Activated CD8-positive, alpha-beta memory T cell treated with anti-CD3 and anti-CD28 coated beads for 4 hours (primary cell): ENCODE data around the gene B3GAT3.
"Not testable (repeated sequence)": the region's sequence is repeated elsewhere in the genome, so short reads cannot be mapped to it uniquely, and the experiment has no call there.

ENCODE experiments used
- DNase-seq, 2 donors: peaks; one replicate each; pipeline ENCODE4 v3.0.0-alpha.2; 2020; ENCODE audit warnings: low read depth in 2 of 2

B3GAT3 gene

GRCh38 chr11:62621567-62622470 is at the start of gene B3GAT3:
B3GAT3 (minus strand) TSS chr11:62621986; CDS start chr11:62621947, 39 bp downstream.
- DNase-seq: peak; percentile 97 to 98

DNA sequence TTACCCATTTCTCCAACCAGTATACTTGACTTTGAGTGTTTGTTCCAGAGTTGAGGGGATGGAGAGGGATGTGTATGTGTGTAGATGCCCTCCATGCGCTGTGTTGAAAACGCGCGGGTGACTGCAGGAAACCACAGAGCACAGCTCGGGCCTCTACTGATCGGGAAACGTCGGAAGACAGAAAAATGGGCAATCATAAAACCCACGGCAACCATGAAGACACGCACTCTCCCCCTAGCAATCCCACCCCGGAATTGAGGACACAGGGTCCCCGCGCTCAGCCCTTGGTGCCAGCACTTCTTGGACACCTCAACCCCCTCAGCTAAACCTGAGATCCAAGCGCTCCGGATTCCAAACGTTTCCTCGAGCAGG is 49.4 kb upstream of the B3GAT3 start:
- DNase-seq: no peak

DNA sequence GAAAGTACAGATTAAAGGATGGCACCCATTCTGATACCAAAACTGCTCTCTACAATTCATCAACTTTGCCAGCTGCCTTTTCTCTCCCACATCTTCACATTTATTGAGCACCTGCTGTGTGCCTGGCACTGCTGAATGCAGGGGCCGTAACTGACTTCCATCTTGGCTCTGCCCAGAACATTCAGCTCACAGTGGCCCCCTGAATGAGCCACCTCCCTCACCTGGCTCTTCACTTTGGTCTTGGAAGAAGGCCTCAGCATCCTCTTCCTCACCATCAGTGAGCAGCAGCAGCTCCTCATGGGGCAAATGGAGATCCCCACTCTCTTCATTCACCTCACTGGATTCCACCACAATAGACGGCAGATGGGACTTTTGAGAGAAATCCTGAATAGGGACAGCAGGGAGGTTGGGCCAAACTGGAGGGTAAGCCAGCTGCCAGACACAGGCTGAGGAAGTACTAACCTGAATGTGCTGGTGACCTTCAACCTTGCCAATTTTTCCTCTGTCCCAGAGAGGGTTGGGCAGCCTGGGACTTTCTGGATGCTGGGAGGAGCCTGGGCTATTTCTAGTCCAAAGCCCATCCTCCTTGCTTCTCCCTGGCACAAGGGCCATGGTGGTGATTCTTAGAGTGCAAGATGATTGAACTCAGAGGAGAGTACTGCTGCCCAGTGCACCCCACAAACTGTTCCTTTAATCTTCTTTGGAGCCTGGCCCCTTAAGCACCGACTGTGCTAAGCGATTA is 47.8 kb upstream of the B3GAT3 start:
- DNase-seq: no peak

DNA sequence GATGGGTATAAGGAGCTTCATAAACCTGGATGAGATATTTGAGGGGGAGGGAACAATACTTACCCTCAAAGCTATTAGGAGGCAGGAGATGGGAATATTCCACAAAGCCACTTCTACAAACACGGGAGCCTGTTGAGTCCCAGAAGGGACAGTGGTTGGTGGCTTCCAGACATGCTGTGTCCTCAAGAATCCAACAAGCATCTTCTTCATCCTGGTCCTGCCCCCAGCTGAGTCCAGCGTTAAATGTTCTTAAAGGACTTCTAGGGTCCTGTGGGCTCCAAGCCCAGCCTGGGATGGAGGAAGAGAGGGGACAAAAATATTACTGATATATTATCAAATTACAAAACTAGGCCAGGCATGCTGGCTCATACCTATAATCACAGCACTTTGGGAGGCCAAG is 45.7 kb upstream of the B3GAT3 start:
- DNase-seq: no peak

GRCh38 chr11:62666259-62666926 is 44.6 kb upstream of the B3GAT3 start:
- DNase-seq: no peak

- DNase-seq: peak; percentile 56 to 68
Measured at GRCh38 chr11:62665599-62666258, 43.9 kb upstream of the B3GAT3 start.

- peak; percentile 92 to 94 for DNase-seq
Measured at GRCh38 chr11:62665075-62665598, 43.4 kb upstream of the B3GAT3 start, which contains the start of the genes C11orf98 and CSKMT. C11orf98 (minus strand) TSS chr11:62665210; CDS start chr11:62665169, 41 bp downstream. CSKMT (plus strand) TSS chr11:62665312; CDS start chr11:62665880, 568 bp downstream.

DNA sequence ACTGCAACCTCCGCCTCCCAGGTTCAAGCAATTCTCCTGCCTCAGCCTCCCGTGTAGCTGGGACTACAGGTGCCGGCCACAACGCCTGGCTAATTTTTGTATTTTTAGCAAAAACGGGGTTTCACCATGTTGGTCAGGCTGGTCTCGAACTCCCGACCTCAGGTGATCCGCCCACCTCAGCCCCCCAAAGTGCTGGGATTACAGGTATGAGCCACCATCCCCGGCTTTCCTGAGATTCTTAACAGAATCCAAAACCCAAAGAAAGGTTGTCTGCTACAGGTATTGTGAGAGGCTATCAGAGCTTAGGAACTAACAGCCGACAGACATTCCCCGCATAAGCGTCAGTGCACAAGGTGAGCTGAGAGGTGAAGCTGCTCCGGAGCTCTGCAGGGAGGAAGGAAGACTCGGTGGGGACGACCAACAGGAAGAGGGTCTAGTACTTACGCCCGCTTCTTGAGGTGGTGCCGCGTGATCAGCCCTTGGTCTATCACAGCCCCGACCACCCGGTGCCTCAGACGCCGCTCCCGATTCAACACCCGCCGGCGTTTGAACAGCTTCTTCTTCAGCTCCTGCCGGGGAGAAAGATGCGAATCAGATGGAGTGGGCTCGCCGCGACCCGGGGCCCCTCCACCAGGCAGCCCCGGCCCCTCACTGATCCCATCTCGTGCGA is 42.8 kb upstream of the B3GAT3 start:
- peak in 1 of 2 donors; percentile 14 for DNase-seq

- no peak for DNase-seq
Measured at GRCh38 chr11:62656796-62657429, 35.1 kb upstream of the B3GAT3 start.

GRCh38 chr11:62654297-62654696 is 32.5 kb upstream of the B3GAT3 start:
- no peak for DNase-seq

- DNase-seq: no peak
Measured at GRCh38 chr11:62652161-62653006, 30.6 kb upstream of the B3GAT3 start.

- DNase-seq: not testable (repeated sequence)
Measured at GRCh38 chr11:62650283-62650682, 28.5 kb upstream of the B3GAT3 start.

GRCh38 chr11:62649486-62649885 is 27.7 kb upstream of the B3GAT3 start:
- no peak for DNase-seq

DNA sequence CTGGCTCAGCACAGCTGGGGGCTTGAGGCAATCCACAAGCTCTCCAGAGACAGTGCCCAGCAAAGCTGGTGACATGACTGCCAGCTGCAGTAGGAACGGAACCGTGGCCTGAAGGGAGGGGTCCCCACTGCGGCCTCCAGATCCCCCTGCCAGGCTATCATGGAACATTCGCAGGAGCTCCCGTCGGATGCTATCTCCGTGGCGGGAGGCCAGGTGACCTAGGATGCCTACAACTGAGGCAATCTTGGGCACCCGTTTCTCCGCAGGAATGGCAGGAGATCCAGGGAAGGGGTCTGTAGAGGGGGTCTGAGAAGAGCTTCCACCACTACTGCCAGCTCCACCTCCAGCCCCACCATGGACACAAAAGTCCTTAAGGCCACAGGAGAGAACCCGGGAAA is 27.2 kb upstream of the B3GAT3 start:
- no peak for DNase-seq

DNA sequence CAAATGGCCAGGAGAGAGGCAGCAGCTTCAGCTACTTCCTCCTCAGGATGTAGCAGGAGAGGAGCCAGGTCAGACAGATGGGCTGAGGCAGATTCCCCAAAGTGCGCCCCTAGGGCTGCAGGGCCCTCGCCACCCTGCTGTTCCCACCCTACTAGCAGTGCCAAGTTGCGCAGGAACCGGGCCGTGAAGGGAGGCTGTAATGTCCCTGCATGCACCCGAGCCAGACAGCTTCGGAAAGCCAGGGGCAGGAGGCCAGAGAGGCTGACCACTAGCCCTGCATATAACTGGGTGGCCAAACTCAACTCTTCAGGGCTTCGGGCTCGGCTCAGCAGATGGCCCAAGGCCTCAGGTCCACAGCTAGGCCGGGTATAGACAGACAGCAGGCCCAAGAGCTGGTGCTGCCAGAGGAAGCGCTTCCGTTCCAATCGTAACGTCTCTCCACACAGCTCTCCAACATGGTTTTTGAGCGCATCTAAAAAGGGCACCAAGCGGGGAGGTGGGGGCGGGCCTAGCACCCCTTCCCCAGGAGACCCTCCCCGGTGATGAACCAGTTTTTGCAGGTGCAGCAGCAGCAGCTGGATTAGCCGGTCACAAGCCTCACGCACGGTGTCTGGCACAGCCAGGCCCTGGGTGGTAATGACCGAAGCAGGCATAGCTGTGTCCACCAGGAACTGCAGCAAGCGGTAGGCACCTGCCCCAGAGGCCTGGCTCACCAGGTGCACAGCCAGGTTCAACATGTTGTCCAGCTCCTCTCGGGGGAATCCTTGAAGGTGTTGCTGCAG is 26.6 kb upstream of the B3GAT3 start:
- no peak for DNase-seq

DNA sequence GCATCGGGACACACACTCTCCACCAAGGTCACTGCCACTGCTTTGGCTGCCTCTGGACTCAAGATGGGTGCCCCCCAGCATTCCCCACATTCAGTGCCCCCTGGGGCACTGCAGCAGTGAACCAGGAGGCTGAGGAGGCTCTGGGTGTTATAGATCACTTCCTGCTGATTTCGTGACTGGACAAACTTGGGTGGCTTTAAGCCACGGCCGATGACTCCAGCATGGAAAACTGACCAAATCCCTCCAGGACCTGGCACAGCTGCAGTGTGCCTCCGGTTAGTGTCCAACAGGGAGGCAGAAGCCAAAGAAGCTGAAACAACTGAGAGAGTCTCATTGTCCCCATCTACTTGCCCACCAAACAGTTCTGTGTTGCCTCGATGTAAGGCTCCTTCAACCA is 25.8 kb upstream of the B3GAT3 start:
- DNase-seq: no peak

DNA sequence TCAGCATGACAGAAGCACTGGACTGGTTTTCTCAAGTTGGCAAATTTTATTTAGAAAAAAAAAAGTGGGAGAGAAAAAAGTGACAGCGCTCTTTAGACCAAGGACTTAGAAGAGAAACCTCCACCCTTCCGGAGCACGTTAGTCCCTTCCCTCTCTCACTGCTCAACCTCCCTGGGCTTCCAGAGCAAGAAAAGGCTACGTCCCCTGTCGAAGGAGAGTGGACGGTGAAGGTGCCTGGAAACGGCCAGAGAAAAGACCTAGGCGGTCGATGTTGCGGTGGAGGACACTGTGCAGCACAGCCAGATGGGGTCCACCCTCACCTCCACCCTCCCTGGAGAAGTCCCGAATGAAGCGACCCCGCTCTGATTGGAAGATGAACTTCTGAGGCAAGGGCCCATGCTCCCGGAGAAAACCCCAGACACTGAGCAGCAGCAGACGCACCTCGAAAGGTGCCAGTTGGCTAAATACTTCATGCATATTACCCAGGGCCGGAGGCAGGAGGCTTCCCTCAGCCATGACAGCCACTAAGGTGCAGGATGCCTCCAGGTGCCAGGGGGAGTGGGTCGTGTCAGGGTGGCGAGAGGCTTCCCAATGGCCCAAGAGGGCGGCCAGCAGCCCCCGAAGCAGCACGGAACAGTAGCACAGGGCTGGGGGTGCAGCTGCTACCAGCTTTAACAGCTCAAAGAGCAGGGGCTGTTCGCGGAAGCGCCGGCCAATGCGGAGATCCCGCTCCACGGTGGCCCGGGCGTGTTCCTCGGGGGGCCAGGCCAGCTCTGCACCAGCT is 25.2 kb upstream of the B3GAT3 start:
- no peak for DNase-seq
